GM21786 (cell line): ENCODE data around the gene C1orf232.

Experiments used
- ATAC-seq: cut with Tn5 transposase; IDR thresholded peaks from one replicate; pipeline ENCODE4 v1.9.1; 2021; ENCODE audit not compliant: unreplicated experiment

The C1orf232 gene

DNA sequence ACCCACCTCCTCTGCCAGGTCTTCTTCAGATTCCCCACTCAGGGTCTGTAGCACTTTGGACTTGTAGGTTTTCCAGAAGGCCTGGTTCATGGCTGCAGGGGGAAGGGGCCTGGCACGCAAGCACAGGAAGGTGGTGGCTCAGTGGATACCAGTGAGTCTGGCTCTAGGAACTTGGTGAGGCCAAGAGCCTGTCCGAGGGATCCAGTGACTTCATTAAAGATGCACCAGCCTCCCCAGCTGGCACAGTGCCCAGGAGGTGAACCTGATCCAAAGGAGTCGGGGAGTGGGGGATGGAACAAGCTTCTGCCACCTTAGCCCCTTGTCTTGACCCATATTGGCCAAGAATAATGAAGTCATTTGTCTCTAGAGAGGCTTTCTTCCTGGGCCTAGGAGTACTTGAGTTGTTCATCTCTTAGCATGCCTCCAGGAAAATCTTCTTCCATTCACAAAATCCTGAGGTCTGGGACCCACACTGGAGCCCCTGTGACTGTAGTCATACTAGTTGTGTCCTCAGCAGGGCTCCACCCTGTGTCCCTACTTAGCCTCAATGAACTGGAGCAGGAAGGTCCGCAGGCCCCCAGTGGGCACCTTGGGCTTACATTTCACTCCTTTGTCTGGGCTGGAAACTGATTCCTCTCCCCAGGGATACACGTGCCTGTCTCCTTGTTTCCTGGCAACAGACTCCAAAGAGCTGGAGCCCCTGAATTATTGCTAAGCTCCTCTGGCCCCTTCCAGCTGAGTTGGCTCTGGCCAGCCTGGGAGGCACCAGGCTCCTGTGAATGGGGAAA, at the start of gene C1orf232:
Gene C1orf232 (minus strand): TSS at position 554 of the 788 bp plus-strand sequence. CDS start 464 bp downstream, at position 90.
- ATAC-seq, result no peak

DNA sequence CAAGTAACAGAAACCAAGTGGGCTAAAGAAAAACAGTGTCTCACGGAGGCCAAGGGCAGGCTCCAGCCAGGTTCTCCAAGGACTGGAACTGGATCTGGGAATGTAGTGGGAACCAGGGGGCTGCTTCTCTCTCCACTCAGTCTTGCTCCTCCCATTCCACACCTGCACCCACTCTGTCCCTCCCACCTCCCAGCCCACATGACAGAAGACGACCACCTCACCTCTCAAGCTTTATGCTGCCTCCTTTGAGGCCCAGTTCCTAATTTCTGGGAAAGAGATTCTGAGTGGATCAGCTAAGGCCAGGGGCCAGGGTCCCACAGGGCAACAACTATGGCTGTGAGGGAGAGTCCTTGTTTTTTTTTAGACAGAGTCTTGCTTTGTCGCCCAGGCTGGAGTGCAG, 46.5 kb upstream of the C1orf232 start:
- ATAC-seq, result no peak

DNA sequence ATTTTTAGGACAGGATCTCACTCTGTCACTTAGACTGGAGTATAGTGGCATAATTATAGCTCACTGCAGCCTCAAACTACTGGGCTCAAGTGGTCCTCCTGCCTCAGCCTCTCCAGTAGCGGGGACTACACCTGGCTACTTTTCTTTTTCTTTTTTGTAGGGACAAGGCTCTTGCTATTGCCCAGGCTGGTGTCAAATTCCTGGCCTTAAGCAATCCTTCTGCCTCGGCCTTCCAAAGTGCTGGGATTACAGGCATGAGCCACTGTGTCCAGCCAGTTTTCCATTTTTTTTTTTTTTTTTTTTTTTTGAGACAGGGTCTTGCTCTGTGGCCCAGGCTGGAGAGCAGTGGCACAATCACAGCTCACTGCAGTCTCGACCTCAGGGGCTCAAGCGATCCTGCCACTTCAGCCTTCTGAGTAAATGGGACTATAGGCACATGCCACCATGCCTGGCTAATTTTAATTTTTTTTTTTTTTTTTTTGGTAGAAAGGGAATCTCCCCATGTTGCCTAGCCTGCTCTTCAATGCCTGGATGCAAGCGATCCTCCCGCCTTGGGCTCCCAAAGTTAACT, 44.7 kb upstream of the C1orf232 start:
- no peak for ATAC-seq

DNA sequence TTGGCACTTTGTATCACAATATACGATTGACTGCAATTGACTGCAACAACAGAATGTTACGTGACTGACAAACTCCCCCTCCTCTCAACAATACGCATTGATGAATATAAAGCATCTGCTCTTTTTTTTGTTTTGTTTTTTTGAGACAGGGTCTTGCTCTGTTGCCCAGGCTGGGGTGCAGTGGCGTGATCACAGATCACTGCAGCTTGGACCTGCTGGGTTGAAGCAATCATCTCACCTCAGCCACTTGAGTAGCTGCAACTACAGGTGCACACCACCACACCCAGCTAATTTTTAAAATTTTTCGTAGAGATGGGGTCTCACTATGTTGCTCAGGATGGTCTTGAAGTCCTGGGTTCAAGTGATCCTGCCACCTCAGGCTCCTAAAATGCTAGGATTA, 44.0 kb upstream of the C1orf232 start:
- ATAC-seq, result no peak

DNA sequence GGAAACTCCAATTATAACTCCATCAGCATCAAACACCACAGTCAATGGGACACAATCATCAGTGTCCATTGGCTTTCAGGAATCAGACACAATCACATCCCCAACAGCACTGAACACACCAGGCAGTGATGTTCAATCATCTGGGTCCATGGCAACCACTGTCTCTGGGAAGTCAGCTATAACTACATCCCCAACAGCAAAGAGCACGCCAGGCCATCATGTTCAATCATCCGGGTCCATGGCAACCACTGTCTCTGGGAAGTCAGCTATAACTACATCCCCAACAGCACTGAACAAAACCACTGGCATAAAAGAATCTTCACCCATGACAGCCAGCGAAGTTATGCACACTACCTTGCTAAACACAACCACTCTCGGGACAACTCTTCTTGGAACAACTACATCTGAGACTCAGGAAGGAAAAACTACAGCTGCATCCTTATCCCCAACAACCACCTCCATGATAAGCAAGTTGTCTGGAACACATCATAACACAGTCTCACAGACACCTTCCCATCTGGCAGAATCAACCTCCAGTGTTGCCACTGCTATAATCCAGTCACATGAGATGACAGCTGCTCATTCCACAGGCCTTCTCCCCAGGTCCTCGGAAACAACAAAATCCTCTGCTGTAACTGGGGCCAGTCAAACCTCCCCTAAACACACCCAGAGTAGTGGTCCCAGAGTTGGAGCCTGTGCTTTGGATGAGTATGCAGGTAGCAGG, 41.5 kb upstream of the C1orf232 start:
- no peak for ATAC-seq

DNA sequence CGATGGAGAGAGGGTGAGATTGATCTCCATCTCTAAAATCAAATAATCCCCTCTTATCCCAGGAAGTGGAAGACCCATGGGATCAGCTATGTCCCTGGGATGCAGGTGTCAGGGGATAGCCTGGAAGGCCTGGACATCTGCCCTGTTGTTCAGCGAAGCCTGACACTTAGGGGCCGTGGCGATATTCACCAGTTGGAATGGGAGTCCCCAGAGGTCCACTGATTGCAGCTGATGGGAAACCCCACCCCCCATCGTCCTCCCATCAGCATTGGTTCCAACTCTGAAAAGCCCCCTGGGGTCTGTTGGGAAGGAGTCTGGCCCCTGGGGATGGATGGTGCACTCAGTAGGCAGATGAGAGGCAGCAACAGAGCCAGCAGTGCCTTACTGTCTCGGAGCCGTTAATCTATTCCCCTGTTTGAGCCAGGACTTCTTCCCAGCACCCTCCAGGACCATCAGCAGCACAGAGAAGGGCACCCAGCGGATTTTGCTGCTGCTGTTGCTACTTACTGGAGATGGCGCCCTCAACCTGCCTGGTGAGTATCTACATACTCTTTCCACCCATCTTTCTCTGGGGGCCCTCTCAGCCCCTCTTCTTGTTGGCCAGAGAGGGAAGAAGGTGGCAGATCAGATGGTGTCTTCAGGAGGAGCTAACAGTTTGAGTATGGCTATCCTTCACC, 35.0 kb upstream of the C1orf232 start:
- no peak for ATAC-seq

DNA sequence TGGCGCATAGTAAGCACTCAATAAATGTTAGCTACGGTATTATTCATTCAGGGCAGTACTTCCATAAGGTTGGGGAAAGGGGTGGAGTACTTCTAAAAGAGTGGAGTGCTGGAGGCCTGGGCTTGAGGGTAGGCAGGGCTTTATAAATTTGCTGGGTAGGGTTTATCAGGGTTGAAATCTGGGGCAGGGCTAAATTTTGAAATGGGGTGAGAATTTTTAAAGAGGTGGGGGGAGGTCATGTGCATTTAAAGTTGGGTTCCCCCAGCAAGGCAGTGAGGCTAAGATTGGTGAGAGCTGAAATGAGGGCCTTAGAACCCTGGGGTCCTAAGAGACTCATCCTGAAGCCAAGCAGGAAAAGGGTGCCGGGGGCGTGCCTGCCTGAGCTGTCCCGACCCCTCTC, 31.6 kb upstream of the C1orf232 start:
- no peak for ATAC-seq

DNA sequence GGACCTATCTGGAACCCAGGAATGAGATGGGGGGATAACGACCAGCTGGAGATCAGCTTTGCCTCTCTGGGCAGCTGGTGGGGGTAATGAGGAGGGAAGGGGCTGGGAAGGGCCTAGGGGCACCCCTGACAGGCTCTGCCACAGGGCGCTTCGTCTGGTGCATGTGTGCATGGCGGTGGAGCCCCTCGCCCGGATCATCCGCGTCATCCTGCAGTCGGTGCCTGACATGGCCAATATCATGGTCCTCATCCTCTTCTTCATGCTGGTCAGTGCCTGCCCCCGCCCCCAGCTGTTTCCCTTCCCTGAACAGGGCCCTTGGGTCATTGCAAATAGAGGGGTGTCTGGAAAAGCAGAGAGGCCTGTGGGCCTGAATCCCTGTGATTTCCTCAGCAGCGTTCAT, 29.1 kb upstream of the C1orf232 start:
- no peak for ATAC-seq

DNA sequence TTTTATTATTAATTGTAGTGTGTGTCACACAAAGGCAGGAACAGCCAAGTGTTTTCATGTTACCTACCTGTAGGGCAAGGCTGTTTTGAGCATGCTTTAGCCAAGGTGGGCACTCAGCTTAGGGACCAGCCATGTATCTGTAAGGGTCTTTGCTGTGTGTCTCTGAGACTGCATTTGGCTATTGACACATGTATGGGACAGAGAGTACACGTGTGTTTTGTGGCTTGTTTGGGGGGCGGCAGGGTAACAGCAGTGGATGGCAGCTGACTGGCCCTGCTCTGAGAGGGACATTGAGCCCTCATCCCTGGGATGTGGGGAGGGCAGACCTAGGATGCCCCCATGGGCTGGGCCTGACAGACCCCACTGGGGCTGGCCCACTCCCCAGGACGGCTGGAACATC, 28.5 kb upstream of the C1orf232 start:
- no peak for ATAC-seq

DNA sequence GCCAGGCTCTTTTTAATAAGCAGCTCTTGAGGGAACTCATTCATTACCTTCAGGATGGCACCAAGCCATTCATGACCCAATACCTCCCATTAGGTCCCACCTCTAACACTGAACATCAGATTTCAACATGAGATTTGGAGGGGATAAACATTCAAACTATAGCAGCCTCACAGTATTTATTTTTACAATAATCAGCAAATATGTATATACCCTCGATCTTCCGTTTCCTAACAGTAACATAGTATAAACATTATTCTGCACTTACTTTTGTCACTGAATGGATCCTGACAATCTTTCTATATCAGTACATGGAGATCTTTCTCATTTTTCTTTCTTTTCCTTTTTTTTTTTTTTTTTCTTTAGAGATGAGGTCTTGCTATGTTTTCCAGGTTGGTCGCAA, 27.0 kb upstream of the C1orf232 start:
- no peak for ATAC-seq

DNA sequence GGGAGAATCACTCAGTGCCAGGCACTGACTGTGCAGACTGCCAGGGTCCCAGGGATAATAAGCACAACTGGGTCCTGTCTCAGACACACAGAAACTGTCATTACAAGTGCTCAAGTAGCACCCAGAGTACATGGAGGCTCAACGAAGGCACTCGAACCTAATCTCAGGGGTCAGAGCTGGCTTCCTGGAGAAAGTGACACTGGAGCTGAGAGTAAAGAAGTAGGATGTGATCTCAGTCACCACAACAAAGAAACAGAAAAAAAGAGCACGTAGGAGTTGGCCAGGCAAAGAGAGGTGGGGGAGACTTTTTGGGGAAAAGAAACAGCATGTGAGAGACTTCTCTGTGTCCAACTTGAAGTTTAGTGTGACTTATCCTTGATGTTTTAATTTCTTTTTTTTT, 23.0 kb upstream of the C1orf232 start:
- ATAC-seq, result no peak

DNA sequence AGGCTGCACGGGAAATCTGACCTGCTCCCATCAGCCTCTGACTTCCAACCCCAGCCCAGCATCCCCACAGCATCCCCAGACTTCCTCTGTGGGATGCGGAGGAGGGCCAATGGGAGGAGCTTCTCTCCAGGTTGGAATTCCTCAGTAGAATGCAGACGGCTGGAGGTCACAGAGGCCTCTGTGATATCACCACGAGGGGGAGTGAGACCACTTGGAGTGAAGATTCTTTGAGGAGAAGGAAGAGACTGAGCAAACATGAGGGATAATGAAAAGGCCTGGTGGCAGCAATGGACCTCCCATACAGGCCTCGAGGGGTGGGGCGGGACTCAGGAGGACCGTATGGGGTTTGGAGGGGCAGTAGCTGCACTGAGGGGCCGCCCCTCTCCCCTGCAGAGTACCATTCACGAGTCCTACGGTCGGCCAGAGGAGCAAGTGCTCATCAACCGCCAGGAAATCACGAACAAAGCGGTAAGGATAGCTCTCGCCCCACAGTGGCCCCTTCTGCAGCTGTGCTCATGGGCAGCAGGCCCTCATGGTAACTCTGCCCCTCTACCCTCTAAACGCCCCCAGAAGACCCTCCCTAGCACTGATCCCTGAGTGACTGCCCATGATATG, 21.7 kb upstream of the C1orf232 start, which contains the start of gene CATSPER4:
Gene CATSPER4 (plus strand): TSS at position 230 of the 615 bp plus-strand sequence. CDS start 26 bp downstream, at position 256.
- no peak for ATAC-seq

DNA sequence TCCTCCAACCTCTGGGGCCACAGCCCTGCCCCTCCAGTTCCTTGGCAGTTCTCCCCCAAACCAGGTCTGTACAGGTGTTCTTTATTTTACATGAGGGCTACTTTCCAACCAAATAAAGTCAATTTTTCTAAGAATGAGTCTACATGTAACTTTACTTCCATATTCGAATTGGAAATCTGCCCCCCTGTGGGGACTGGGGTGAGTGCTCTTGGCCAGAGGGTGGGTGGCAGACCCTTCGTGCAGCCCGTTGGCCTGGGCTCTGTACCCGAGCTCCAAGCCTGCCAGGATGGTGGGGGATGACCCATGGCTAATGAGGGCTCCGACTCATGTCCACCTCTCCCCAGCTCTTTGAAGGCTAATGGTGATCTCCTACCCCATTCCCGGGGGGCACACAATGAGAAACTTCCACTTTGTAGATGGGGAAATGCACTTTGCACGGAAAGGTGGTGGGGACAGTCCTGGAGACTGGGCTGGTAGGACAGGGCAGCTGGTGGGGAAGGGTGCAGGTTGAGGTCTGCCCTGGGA, 21.1 kb upstream of the C1orf232 start:
- ATAC-seq, result no peak

DNA sequence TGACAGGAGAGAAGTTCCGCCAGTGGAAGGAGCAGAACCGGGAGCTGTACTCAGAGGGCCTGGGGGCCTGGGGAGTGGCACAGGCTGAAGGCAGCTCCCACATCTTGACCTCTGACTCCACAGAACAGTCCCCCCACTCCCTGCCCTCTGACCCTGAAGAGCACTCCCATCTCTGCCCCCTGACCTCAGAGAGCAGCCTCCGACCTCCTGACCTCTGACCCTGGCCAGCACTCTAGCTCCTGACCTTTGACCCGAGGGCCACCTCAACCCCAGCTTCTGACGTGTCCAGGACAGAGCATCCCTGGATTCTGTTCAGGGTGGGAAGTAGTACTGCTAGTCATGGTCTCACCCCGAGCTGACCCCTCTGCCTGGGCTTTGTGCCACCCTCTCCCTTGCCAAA, 20.6 kb upstream of the C1orf232 start:
- ATAC-seq, result no peak

DNA sequence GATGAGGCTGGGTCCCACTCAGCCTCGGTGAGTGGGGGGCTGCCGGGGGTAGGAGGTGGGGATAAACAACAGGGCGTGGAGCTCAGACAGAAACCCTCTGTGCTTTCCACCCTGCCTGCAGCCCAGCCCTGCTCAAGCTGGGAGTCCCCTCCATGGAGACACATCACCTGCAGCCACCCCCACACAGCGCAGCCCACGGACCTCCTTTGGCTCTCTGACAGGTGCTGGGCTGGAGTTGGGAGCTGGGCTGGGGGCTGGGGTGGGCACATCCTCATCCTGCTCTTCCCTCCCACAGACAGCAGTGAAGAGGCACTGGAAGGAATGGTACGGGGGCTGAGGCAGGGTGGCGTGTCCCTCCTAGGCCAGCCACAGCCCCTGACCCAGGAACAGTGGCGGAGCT, 19.7 kb upstream of the C1orf232 start:
- no peak for ATAC-seq

DNA sequence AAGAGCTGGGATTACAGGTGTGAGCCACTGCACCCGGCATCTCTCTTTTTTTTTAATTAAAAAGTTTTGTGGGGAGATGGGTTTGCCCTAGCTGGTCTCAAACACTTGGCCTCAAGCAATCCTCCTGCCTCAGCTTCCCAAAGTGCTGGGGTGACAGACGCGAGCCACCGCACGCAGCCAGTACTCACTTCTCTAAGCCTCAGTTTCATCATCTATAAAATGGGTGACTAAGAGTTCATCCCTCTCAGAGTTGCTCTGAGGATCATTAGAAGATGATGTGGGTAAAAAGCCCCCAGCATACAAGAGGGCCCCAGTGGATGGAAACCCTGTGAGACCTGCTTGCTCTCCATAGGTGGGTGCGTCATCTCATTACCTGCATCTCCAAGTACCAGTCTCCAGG, 19.1 kb upstream of the C1orf232 start:
- no peak for ATAC-seq

DNA sequence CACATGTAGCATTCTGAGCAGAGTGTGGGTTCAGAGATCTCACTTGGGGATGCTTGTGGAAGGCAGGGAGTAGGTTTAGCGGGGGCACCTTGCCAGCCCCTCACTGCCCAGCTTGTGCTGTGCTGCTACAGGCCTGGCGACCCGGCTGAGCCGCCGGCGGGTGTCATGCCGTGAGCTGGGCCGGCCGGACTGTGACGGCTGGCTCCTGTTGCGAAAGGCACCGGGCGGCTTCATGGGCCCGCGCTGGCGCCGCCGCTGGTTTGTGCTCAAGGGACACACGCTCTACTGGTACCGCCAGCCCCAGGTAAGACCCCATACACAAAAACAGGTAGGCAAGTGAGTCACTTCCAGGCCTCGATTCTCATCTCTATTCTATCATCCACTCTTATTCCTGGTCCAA, 16.1 kb upstream of the C1orf232 start:
- no peak for ATAC-seq

DNA sequence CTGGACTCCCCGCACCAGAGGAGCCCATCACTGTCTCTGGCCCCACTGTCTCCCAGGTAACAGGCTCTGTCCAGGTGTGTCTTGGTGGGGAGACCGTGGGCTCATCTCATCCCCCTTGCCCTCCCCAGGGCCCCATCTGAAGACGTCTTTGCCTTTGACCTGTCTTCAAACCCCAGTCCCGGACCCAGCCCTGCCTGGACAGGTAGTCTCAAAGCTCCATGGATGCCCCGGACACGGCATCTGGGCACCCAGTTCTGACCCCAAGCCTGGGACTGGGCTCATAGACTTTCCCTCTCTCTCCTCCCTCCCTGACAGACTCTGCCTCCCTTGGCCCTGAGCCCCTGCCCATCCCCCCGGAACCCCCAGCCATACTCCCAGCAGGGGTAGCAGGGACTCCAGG, 15.3 kb upstream of the C1orf232 start:
- ATAC-seq, result no peak

DNA sequence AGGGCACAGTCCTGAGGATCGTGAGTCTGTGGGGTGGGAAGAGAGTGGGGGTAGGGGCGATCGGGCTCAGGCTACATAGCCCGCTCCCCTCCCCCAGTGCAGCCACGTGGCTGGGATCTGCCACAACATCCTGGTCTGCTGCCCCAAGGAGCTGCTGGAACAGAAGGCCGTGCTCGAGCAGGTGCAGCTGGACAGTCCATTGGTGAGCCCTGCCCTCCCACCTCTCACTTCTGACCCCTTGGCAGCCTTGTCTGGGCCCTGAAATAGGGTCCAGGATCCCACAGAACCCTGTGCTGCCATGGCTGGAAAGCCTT, 13.6 kb upstream of the C1orf232 start:
- ATAC-seq, result no peak

DNA sequence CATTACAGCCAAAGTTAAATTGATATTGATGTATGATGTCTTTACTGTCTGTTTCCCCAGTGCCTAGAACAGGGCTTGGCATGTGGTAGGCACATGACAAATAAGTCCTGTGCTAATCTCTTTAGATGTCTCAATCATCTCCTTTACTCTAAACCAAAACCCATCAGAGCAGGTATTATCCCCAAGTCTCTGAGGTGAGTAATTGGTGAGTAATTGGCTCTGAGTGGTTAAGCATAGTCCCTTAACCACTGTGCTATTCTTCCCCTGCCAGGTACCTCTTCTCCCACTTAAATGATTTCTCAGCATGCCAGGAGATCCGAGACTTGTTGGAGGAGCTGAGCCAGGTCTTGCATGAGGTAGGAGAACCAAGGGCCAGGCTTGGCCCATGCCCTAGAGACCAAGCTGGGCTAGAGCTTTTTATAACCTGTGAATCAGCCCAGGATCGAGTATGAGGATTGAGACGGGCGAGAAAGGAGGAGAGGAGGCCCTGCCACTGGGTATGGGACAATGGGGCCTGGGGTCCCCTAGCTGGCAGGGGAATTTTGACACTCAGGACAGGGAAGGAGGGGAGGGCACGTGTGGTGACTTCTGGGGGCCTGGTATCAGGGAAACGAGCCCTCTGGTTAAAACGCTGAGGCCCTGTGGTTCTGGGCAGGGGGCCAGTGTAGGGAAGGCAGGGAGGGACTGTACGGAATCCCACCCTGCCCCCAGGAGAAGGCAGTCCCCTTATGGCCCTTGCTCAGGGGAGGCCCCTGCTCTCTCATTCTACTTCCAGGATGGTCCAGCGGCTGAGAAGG, 13.0 kb upstream of the C1orf232 start:
- ATAC-seq, result no peak
